ENCODE data around the gene GALNT5. TPM values are rescaled to one million over a fixed set of nuclear protein-coding genes. Genes with fewer than 3 reads are reported as not detected.

Gene GALNT5
- total and polyA plus RNA-seq, 7 donors, result under 0.01 to 9.4 (median 2.4) TPM; not detected in 1

DNA sequence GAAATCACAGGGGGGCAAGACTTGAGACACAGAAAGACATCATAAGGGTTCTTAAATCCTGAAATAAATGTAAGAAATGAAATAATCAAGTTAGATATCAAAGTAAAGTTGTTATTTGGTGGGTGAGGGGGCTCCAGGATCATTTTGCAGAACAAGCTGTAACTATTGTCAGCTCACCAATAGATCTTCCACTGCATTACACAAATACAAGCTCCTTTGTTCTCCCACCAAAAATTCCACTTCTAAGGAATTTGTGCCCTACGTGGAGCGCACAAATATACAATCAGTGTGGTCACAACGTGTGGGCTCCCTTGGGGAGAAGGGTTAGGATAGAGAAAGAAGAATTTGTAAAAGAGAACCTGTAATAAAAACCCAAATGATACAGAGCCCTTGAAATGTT lies 19.2 kb upstream of the GALNT5 start:
- H3K4me3 ChIP-seq, result no peak overlapping the region
- no peak for TF ChIP-seq POLR2AphosphoS5 (IDR thresholded peaks at IDR 0.05)
- TF ChIP-seq EP300 (IDR thresholded peaks at IDR 0.05), result no peak
- TF ChIP-seq POLR2A (IDR thresholded peaks at IDR 0.05), result no peak
- TF ChIP-seq, protein P1, sequence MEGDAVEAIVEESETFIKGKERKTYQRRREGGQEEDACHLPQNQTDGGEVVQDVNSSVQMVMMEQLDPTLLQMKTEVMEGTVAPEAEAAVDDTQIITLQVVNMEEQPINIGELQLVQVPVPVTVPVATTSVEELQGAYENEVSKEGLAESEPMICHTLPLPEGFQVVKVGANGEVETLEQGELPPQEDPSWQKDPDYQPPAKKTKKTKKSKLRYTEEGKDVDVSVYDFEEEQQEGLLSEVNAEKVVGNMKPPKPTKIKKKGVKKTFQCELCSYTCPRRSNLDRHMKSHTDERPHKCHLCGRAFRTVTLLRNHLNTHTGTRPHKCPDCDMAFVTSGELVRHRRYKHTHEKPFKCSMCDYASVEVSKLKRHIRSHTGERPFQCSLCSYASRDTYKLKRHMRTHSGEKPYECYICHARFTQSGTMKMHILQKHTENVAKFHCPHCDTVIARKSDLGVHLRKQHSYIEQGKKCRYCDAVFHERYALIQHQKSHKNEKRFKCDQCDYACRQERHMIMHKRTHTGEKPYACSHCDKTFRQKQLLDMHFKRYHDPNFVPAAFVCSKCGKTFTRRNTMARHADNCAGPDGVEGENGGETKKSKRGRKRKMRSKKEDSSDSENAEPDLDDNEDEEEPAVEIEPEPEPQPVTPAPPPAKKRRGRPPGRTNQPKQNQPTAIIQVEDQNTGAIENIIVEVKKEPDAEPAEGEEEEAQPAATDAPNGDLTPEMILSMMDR (IDR thresholded peaks at IDR 0.05), result no peak
- 82 to 91% methylated on average over 3 of the region's 3 CpGs for WGBS, 2 donors
- no peaks in the 10 kb centered on the region for H3K4me1 ChIP-seq
- H3K36me3 ChIP-seq, result no peaks in the 10 kb centered on the region
- no peaks in the 10 kb centered on the region for H3K27me3 ChIP-seq
- H3K27ac ChIP-seq, result no peak overlapping the region
- no peak for DNase-seq
- no peaks in the 10 kb centered on the region for H3K9me3 ChIP-seq
- intact Hi-C loops (cut with DNase I), result no loop called here

GRCh38 chr2:157244691-157245090 lies 12.8 kb upstream of the GALNT5 start:
- 70 to 82% methylated on average over 4 of the region's 4 CpGs for WGBS, 2 donors
- Histone ChIP-seq H3K27ac (no peak overlapping the region), H3K4me3 (no peak overlapping the region), H3K36me3 (no peaks in the 10 kb centered on the region), H3K4me1 (no peaks in the 10 kb centered on the region), H3K27me3 (no peaks in the 10 kb centered on the region), H3K9me3 (no peaks in the 10 kb centered on the region)
- no peak for DNase-seq
- intact Hi-C loops (cut with DNase I), result no loop called here
- TF ChIP-seq POLR2A (IDR thresholded peaks at IDR 0.05), result no peak

DNA sequence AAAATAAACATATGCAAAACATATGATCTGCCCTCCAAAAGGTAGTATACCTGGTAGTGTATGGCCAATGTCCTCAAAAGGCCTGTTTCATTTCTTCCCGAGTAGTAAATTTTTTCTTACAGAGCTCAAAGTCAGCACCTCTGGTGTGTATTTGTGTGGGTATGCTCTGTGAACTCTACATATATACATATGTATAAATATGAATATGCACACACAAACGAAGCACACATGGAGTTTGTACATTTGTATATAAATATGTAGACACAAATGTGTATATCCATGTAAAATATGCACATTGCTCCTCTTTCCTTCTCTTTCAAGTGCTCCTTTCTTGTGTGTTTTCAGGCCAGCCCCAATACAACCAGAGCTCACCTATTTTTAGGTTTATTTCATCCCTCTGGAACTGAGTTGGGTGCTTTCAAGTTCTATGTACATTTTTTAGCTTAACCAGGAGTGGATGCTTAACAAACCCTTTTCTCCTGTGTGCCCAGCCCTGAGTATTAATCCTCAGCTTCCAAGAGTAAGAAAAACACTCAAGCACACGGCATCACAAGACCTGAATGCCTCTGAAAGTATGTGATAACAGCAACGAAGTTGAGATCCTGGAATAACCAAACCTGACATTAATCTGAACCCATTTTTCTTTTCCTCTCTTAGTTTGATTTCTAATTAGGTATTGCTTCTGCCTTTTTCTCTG lies 12.2 kb upstream of the GALNT5 start:
- no peaks in the 10 kb centered on the region for H3K27me3 ChIP-seq
- DNase-seq, result no peak
- WGBS, 2 donors, result 74 to 79% methylated on average over 4 of the region's 4 CpGs
- intact Hi-C loops (cut with DNase I), result no loop called here
- H3K27ac ChIP-seq, result no peak overlapping the region
- TF ChIP-seq EP300 (IDR thresholded peaks at IDR 0.05), result no peak
- H3K4me1 ChIP-seq, result no peaks in the 10 kb centered on the region
- no peaks in the 10 kb centered on the region for H3K9me3 ChIP-seq
- H3K4me3 ChIP-seq, result no peak overlapping the region
- no peaks in the 10 kb centered on the region for H3K36me3 ChIP-seq

GRCh38 chr2:157245846-157246764 lies 11.4 kb upstream of the GALNT5 start:
- intact Hi-C loops (cut with DNase I), result no loop called here
- Histone ChIP-seq H3K27ac (no peak overlapping the region), H3K4me3 (no peak overlapping the region), H3K27me3 (no peaks in the 10 kb centered on the region), H3K36me3 (no peaks in the 10 kb centered on the region), H3K4me1 (no peaks in the 10 kb centered on the region), H3K9me3 (no peaks in the 10 kb centered on the region)
- WGBS, 2 donors, result 59 to 65% methylated on average over 7 of the region's 7 CpGs
- TF ChIP-seq POLR2A (IDR thresholded peaks at IDR 0.05), result no peak
- TF ChIP-seq, protein P1 (IDR thresholded peaks at IDR 0.05), result no peak
- no peak for TF ChIP-seq EP300 (IDR thresholded peaks at IDR 0.05)
- no peak for TF ChIP-seq POLR2AphosphoS5 (IDR thresholded peaks at IDR 0.05)
- no peak for DNase-seq

DNA sequence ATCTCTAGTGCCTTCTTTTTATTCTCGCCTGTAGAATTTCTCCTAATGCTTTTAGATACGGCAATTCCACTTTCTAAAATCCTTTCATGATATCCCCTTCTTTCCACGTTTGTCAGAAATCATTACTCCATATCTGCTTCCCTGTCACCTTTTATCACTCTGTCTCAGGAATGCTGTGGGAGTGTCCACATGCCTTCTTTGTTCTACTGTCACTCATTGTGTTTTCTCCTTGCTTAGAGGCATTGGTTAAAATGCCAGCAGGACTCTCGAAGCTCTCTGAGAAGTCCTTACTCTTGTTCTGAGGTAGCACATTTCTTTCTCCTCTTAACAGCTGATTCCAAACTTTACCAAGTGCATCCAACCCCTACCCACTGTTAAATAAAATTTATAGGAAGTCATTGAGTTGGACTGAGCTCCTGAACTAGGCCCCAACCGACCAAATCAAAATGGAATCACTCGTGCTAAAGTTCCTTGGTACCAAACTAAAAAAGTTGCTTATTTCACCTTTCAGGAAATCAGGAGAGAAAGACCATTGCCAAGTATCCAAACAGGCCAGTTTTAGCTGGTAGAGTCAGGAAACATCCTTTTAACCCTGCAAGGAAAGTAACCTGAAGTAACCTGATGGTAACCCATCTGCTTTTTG lies 10.6 kb upstream of the GALNT5 start:
- Histone ChIP-seq H3K27ac (no peak overlapping the region), H3K9me3 (no peaks in the 10 kb centered on the region), H3K4me3 (no peak overlapping the region), H3K36me3 (no peaks in the 10 kb centered on the region), H3K27me3 (no peaks in the 10 kb centered on the region), H3K4me1 (no peaks in the 10 kb centered on the region)
- 48 to 77% methylated on average over 6 of the region's 6 CpGs for WGBS, 2 donors
- no peak for DNase-seq
- intact Hi-C loops (cut with DNase I), result no loop called here
- TF ChIP-seq POLR2AphosphoS5 (IDR thresholded peaks at IDR 0.05) (no peak), EP300 (IDR thresholded peaks at IDR 0.05) (no peak), POLR2A (IDR thresholded peaks at IDR 0.05) (no peak)
- TF ChIP-seq, protein P1 (IDR thresholded peaks at IDR 0.05), result no peak

All from sigmoid colon (tissue), 7 donors.